GM19351 (cell line): Measurements from ENCODE around the gene LSG1.
"Not testable (repeated sequence)": the region's sequence is repeated elsewhere in the genome, so short reads cannot be mapped to it uniquely, and the experiment has no call there.

ENCODE experiments used
- ATAC-seq: cut with Tn5 transposase; IDR thresholded peaks from one replicate; pipeline ENCODE4 v1.9.1; 2021; ENCODE audit warnings: mild to moderate bottlenecking, moderate library complexity; ENCODE audit not compliant: unreplicated experiment

LSG1 gene

DNA sequence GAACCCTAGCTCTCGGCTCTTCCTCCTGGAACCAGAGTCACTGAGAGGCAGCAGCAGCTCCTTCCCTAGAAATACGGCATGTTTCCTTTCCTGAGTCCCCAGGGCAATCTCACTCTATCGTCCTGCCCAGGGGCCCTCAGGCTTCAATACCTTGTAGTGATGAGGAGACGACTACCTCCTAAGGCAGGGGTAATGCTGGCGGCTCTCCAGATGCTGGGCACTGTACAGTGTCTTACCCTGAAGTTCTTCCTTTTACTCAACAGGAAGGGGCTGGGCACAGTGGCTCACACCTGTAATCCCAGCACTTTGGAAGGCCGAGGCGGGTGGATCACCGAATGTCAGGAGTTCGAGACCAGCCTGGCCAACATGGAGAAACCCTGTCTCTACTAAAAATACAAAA is 52.2 kb downstream of the LSG1 start:
- no peak for ATAC-seq

DNA sequence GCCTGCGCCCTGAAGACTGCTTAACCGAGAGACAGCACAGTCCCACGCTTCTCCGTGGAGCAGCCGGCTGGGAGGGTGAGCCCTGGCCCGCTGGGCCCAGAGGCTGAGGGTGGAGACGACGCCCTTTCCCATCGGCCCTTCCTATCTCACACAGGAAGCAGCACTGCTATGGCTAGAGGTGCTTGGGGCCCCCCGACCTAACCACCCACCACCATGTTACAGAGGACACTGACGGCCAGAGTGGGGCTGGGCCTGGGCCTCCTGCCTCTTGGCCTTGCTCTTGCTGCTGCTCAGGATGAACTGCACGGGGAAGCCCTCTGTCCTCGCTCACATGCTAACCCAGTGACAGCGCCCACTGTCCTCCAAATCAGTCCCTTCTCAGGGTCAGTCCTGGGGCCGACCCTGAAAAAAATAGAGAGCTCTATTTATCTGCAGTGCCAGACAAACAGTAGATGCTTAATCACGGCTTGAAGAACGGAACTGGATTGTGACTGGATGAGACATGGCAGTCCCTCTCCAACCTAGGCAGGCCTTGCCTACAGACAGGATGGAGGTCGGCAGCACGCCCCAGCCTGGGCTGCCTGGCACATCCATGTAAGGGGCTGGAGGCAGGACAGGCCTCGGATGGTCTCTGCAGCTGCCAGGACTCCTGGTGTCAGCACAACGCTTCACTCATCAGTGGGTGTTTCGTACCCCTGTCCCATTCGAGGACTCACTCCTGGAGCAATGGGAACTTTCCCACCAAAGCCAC is 53.0 kb downstream of the LSG1 start:
- no peak for ATAC-seq

- ATAC-seq = no peak
Observed at GRCh38 chr3:194617827-194618226, 54.2 kb downstream of the LSG1 start.

DNA sequence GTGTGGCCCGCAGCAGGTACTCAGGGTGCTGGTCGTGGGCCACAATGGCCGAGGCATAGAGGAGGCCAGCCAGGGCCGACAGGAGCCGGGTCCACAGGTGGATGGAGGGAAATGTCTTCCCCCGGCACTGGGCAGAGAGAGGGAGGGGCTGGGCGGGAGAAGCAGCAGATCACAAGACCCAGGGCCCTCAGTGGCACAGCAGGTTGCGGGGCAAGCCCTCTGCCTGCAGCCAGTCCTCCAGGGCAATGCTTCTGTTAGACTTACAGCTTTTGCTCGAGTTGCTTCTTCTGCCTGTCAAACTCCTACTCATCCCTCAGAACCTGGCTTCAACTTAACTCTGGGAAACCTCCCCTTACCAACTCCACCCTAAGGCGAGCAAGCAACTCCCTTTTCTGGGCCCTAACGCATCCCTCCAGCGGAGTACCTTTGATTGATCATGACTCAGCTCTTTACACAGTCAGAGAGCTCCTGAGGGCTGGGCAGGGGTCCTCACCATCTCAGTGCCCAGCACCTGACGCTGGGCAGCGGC is 54.8 kb downstream of the LSG1 start:
- no peak for ATAC-seq

DNA sequence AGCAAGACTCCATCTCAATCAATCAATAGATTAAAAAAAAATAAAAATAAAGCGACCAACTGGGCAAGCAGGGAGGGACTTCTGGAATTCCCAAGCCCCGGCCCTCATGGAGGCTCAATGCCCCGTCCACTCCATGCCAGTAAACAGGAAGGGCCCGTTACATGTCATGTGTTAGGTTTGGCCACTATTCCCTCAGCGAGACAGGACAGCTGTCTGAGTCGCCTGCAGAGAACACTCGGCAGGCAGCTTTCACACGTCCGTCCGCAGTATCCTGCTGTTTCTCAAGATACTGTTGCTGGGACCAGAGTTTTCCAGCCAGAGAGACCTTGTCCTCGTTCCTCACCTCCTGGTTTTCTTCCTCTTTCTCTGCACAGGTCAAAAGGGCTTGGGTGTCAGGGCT is 56.8 kb downstream of the LSG1 start:
- no peak for ATAC-seq

GRCh38 chr3:194612221-194612620 is 59.8 kb downstream of the LSG1 start:
- ATAC-seq = no peak

- no peak for ATAC-seq
Observed at GRCh38 chr3:194610689-194611088, 61.3 kb downstream of the LSG1 start.

- ATAC-seq = no peak
Observed at GRCh38 chr3:194609601-194610000, 62.4 kb downstream of the LSG1 start.

DNA sequence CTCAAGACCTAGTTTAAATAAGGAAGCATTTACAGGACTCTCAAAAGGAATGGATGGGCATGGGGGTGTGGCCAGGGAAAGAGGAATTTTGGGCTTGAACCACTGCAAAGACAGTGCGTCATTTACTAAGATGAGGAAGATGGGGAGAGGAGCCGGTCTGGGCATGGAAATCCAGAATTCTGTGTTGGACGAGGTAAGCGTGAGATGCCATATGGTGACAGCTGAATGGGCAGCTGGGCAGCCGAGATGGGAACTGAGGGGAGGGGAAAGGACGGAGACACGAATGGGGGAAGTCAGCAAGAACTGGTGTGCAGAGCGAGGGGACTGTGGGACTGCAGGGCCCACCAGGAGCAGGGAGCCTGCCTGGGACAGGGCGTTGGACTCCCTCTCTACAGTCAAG is 63.0 kb downstream of the LSG1 start:
- no peak for ATAC-seq

DNA sequence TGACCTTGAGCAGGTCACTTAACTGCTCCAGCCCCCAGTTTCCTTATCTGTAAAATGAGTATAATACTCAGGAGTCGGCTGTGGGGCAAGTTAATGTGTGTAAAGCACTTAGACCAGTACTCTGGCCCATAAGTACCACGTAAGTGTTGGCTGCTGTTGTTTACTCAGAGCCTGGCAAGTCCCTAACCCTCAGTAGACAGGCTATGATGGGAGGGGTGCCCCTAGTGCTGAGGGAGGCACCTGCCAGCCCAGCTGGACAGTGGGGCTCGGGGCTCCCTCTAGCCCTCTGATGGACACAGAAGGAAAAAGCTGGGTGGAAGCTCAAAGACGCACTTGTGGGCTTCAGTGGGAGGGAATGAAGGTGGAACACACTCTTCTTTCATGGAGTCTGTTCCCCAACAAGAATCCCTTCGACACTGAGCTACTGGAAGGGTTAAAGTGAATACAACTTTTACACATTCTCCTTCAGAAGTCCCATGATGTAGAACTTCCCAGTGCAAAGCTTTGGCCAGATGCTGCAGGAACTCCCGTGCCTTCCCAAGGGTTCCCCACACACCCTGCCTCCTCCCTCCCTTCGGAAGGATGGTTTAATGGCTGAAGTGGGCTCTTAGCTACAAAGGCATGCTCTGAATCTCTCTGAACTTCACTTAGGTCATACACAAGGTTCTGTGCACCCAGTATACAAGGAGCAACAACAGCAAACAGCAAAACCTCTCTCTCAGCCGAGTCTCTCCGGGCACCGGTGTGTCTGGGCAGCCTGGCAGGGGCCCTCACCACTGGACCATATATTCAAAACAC is 64.2 kb downstream of the LSG1 start:
- ATAC-seq = no peak

GRCh38 chr3:194606941-194607340 is 65.0 kb downstream of the LSG1 start:
- no peak for ATAC-seq

DNA sequence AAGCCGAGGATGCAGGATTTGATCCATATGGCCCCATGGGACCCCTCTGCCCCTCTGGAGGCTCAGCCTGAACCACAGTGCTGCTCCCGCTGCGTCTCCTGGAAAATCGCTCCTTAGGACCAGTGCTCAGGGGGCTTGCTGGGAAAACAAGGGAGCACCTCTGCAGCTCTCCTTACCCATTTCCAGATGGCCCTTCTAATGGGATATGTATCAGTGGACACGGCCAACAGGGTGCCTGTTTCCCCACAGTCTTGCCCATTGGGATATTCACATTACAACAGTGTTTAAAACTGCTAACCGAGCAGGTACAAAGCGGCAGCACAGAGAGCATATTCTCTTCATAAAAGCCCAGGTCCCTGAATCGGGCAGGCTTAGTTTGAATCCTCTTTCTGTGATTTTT is 65.8 kb downstream of the LSG1 start:
- no peak for ATAC-seq

GRCh38 chr3:194605314-194605713 is 66.7 kb downstream of the LSG1 start:
- ATAC-seq = not testable (repeated sequence)

DNA sequence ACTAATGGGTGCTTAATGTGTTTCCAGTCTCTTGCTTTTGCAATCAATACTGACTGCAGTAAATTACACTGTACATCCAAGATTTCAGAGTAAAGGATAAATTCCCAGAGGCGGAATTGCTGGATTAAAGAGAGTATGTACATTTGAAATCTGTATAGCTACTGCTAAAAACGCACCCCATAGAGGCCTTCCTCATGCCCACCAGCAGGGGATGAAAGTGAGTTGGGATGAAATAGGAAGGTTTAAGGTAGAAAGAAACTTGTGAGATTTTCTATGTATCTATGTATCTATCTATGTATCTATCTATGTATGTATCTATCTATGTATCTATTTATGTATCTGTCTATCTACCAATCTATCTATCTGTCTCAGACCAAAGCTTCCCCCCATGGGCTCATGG is 67.2 kb downstream of the LSG1 start:
- no peak for ATAC-seq

- ATAC-seq = no peak
Observed at GRCh38 chr3:194604126-194604525, 67.9 kb downstream of the LSG1 start.

GRCh38 chr3:194602669-194603171 is 69.3 kb downstream of the LSG1 start:
- ATAC-seq = no peak

- no peak for ATAC-seq
Observed at GRCh38 chr3:194598771-194599557, 73.0 kb downstream of the LSG1 start.

- no peak for ATAC-seq
Observed at GRCh38 chr3:194596906-194597305, 75.1 kb downstream of the LSG1 start.

GRCh38 chr3:194592798-194593752 is 78.9 kb downstream of the LSG1 start:
- ATAC-seq = peak; percentile 66
